ENCODE data around the gene DBX1.

Gene DBX1

GRCh38 chr11:20120134-20120925 is 39.9 kb downstream of the DBX1 start:
- no peak for DNase-seq

- no peak for DNase-seq
Observed at GRCh38 chr11:20119315-20119714, 41.0 kb downstream of the DBX1 start.

GRCh38 chr11:20118209-20118608 is 42.1 kb downstream of the DBX1 start:
- no peak for DNase-seq

- no peak for DNase-seq
Observed at GRCh38 chr11:20117291-20117690, 43.0 kb downstream of the DBX1 start.

- no peak for DNase-seq
Observed at GRCh38 chr11:20116825-20117224, 43.5 kb downstream of the DBX1 start.

GRCh38 chr11:20114588-20114987 is 45.7 kb downstream of the DBX1 start:
- DNase-seq = no peak

GRCh38 chr11:20113149-20113438 is 47.2 kb downstream of the DBX1 start:
- DNase-seq = no peak

- no peak for DNase-seq
Observed at GRCh38 chr11:20112291-20113148, 47.8 kb downstream of the DBX1 start.

- no peak for DNase-seq
Observed at GRCh38 chr11:20111871-20112270, 48.4 kb downstream of the DBX1 start.

- peak; percentile 42 for DNase-seq
Observed at GRCh38 chr11:20110908-20111669, 49.2 kb downstream of the DBX1 start.

- DNase-seq = no peak
Observed at GRCh38 chr11:20109731-20110445, 50.4 kb downstream of the DBX1 start.
